ENCODE results near the gene TP53AIP1.

DNA sequence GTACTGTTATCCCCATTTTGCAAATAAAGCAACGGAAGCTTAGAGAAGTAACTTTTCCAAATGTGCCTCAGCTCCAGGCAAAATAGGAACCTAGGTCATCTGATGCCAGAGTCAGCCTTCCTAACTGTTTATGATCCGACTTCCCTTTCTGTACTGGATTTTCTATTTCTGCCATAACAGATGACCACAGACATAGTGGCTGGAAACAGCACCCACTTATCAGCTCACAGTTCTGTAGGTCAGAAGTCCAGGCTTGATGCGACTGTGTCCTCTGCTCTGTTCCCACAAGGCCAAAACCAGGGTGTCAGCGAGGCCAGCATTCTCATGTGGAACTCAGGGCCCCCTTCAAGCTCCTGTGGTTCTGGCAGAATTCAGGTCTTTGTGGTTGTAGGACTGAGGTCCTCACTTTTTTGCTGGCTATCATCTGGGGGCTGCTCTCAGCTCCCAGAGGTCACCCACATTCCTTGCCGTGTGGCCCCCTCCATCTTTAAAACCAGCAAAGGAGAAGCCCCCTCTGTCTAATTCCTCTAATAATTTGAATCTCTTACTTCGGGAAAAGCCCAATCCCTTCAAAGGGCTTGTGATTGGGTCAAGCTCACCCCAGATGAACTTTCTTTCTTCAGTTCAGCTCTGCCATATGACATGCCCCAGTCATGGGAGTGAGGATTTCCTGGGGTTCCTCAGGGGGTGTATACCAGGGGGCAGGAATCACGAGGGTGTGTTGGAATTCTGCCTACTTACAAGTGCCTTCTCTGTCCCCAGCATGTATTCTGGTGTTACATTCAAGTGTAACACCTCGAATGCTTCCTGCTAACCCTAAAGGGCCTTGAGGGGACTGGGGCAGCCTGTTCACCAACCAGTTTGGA lies 36.3 kb downstream of the TP53AIP1 start:
- TF ChIP-seq GATA3 (IDR thresholded peaks at IDR 0.05; ENCODE audit: low read depth, low read length) (no peak), GATA2 (IDR thresholded peaks at IDR 0.05; ENCODE audit: low read depth, low read length) (no peak)

Measured in SH-SY5Y (cell line).